ENCODE measurements around the gene NCAPG. TPM values are rescaled to one million over a fixed set of nuclear protein-coding genes. Genes with fewer than 3 reads are reported as not detected.

Gene NCAPG
- total and polyA plus RNA-seq, 10 of the 15 experiments (the other 5 are each of a cell fraction or from before 2014, with no cell fraction given) = 17.3 to 93.9 (median 53.7) TPM

DNA sequence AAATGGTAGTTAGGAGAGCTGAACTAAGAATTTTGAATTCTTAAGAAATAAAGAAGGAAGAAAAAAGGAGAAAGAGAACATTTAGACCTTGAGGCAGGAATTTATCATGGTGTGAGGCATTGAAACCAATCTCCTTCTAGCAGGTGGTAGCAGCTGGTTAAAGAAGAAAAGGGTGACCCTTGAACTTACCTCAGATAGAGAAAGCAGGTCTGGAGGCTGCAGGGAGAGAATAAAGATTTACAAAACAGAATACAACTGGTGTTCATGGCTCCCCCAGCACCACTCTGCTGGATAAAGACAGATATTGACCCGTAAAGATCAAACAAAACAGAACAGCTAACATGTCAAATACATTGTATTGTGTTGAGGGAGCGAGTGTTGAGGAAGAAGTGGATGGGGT lies 56.0 kb downstream of the NCAPG start (continued):
- TF ChIP-seq CEBPB (IDR thresholded peaks at IDR 0.05; ENCODE audit: borderline replicate concordance in 1 of 2, low read depth in 2 of 2, low read length in 2 of 2) = no peak
- no peak for TF ChIP-seq PKNOX1 (IDR thresholded peaks at IDR 0.05)
- TF ChIP-seq CREB1 (IDR thresholded peaks at IDR 0.05; ENCODE audit: low read depth) = no peak

DNA sequence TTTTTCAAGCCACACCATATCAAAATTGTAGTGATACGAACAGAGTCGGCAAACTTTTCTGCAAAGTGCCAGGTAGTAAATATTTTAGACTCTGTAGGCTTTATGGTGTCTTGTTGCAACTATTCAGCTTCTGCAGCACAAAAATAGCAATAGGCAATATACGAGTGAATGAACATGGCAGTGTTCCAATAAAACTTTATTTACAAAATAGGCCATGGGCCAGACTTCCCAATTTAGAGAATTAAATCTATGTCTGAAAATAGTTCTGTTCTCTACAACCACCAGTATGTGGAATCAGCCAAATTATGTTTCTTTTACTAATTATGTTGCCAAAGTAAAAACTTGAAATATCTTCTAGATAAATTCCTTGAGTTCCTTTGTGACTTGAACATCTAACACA lies 56.5 kb downstream of the NCAPG start:
- TF ChIP-seq, protein P1, sequence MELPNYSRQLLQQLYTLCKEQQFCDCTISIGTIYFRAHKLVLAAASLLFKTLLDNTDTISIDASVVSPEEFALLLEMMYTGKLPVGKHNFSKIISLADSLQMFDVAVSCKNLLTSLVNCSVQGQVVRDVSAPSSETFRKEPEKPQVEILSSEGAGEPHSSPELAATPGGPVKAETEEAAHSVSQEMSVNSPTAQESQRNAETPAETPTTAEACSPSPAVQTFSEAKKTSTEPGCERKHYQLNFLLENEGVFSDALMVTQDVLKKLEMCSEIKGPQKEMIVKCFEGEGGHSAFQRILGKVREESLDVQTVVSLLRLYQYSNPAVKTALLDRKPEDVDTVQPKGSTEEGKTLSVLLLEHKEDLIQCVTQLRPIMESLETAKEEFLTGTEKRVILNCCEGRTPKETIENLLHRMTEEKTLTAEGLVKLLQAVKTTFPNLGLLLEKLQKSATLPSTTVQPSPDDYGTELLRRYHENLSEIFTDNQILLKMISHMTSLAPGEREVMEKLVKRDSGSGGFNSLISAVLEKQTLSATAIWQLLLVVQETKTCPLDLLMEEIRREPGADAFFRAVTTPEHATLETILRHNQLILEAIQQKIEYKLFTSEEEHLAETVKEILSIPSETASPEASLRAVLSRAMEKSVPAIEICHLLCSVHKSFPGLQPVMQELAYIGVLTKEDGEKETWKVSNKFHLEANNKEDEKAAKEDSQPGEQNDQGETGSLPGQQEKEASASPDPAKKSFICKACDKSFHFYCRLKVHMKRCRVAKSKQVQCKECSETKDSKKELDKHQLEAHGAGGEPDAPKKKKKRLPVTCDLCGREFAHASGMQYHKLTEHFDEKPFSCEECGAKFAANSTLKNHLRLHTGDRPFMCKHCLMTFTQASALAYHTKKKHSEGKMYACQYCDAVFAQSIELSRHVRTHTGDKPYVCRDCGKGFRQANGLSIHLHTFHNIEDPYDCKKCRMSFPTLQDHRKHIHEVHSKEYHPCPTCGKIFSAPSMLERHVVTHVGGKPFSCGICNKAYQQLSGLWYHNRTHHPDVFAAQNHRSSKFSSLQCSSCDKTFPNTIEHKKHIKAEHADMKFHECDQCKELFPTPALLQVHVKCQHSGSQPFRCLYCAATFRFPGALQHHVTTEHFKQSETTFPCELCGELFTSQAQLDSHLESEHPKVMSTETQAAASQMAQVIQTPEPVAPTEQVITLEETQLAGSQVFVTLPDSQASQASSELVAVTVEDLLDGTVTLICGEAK (IDR thresholded peaks at IDR 0.05; ENCODE audit: borderline replicate concordance) = peak; percentile 60
- no peak for TF ChIP-seq JUNB (IDR thresholded peaks at IDR 0.05)
- Histone ChIP-seq H3K9ac (ENCODE audit: control insufficient read depth, insufficient read depth, low read length) (no peak overlapping the region), H3K4me1 (ENCODE audit: control insufficient read depth, insufficient read depth, low read length) (no peaks in the 10 kb centered on the region), H3K36me3 (ENCODE audit: control insufficient read depth in 2 of 2, insufficient read depth in 2 of 2, low read length in 1 of 2) (no peaks in the 10 kb centered on the region), H3K9me3 (replicated peaks; ENCODE audit: control insufficient read depth, insufficient read depth, low read length) (no peaks in the 10 kb centered on the region; the same call in 2 of the 3 replicates), H3K4me3 (no peak overlapping the region), H4K20me1 (ENCODE audit: control insufficient read depth, insufficient read depth) (no peaks in the 10 kb centered on the region), H3K4me2 (ENCODE audit: control insufficient read depth, insufficient read depth) (no peak overlapping the region), H3K27ac (ENCODE audit: control insufficient read depth, insufficient read depth) (no peak overlapping the region), H3K27me3 (replicated peaks in 1 of 2; ENCODE audit: control insufficient read depth in 2 of 2, insufficient read depth in 2 of 2, low read length in 1 of 2) (no peaks in the 10 kb centered on the region), H3K79me2 (ENCODE audit: control insufficient read depth, insufficient read depth, low read length) (no peaks in the 10 kb centered on the region), H2AFZ (ENCODE audit: control insufficient read depth, low read depth, low read length) (no peak overlapping the region)
- POLR2A ChIA-PET = no interaction called here
- WGBS (ENCODE audit: insufficient coverage, insufficient replicate concordance, low lambda C conversion rate, missing lambda C conversion rate) = 80% methylated on average over 3 of the region's 3 CpGs
- ATAC-seq (no peak), FAIRE-seq (no peak), DNase-seq (ENCODE audit: low read depth, low spot score) (no peak)
- BruUV-seq (replicated peaks) = no TSS peak
- in situ Hi-C loops (cut with MboI) = no loop called here
- CTCF ChIA-PET = no interaction called here
- intact Hi-C loops (cut with micrococcal nuclease; ENCODE audit: unreplicated experiment) = no loop called here
- RAD21 ChIA-PET (ENCODE audit: unreplicated experiment) = no interaction called here
- SMC1A ChIA-PET (ENCODE audit: uncharacterized antibody, unreplicated experiment) = no interaction called here

Measured in GM12878 (cell line).